Measurements from ENCODE around the gene NDC80.

NDC80 gene

GRCh38 chr18:2531751-2532150 lies 39.6 kb upstream of the NDC80 start:
- TF ChIP-seq CTCF (IDR thresholded peaks at IDR 0.05; ENCODE audit: poor library complexity, severe bottlenecking): no peak
- H3K4me1 ChIP-seq (ENCODE audit: insufficient read depth, poor library complexity, severe bottlenecking): peaks cover 7% of the 10 kb centered on the region

GRCh38 chr18:2532797-2533196 lies 38.6 kb upstream of the NDC80 start:
- H3K36me3 ChIP-seq (ENCODE audit: low read depth): no peaks in the 10 kb centered on the region; the same call in 1 of the 2 replicates
- no peak for TF ChIP-seq CTCF (IDR thresholded peaks at IDR 0.05; ENCODE audit: poor library complexity, severe bottlenecking)
- no peaks in the 10 kb centered on the region for H3K9me3 ChIP-seq (ENCODE audit: severe bottlenecking)
- ATAC-seq (ENCODE audit: low read depth): no peak
- no peaks in the 10 kb centered on the region for H3K27me3 ChIP-seq (ENCODE audit: insufficient read depth, poor library complexity, severe bottlenecking)
- no peak for DNase-seq (ENCODE audit: low spot score)
- H3K4me1 ChIP-seq (ENCODE audit: insufficient read depth, poor library complexity, severe bottlenecking): peaks cover 7% of the 10 kb centered on the region
- no peak overlapping the region for H3K27ac ChIP-seq (ENCODE audit: poor library complexity, severe bottlenecking)
- no peak overlapping the region for H3K4me3 ChIP-seq (ENCODE audit: severe bottlenecking)

More at GRCh38 chr18:2531751-2532150, 39.6 kb upstream of the NDC80 start:
- Histone ChIP-seq H3K4me3 (ENCODE audit: severe bottlenecking) (no peak overlapping the region), H3K9me3 (ENCODE audit: severe bottlenecking) (no peaks in the 10 kb centered on the region), H3K27me3 (ENCODE audit: insufficient read depth, poor library complexity, severe bottlenecking) (no peaks in the 10 kb centered on the region), H3K36me3 (ENCODE audit: low read depth) (no peaks in the 10 kb centered on the region; the same call in 1 of the 2 replicates), H3K27ac (ENCODE audit: poor library complexity, severe bottlenecking) (no peak overlapping the region)
- DNase-seq (ENCODE audit: low spot score): no peak
- ATAC-seq (ENCODE audit: low read depth): no peak

GRCh38 chr18:2534906-2535305 lies 36.5 kb upstream of the NDC80 start:
- H3K9me3 ChIP-seq (ENCODE audit: severe bottlenecking): no peaks in the 10 kb centered on the region
- no peaks in the 10 kb centered on the region for H3K27me3 ChIP-seq (ENCODE audit: insufficient read depth, poor library complexity, severe bottlenecking)
- H3K4me1 ChIP-seq (ENCODE audit: insufficient read depth, poor library complexity, severe bottlenecking): peaks cover 2% of the 10 kb centered on the region
- ATAC-seq (ENCODE audit: low read depth): no peak
- no peak for TF ChIP-seq CTCF (IDR thresholded peaks at IDR 0.05; ENCODE audit: poor library complexity, severe bottlenecking)
- H3K36me3 ChIP-seq (ENCODE audit: low read depth): peaks cover 10% of the 10 kb centered on the region; the same call in 1 of the 2 replicates
- no peak for DNase-seq (ENCODE audit: low spot score)
- H3K27ac ChIP-seq (ENCODE audit: poor library complexity, severe bottlenecking): no peak overlapping the region
- H3K4me3 ChIP-seq (ENCODE audit: severe bottlenecking): no peak overlapping the region

DNA sequence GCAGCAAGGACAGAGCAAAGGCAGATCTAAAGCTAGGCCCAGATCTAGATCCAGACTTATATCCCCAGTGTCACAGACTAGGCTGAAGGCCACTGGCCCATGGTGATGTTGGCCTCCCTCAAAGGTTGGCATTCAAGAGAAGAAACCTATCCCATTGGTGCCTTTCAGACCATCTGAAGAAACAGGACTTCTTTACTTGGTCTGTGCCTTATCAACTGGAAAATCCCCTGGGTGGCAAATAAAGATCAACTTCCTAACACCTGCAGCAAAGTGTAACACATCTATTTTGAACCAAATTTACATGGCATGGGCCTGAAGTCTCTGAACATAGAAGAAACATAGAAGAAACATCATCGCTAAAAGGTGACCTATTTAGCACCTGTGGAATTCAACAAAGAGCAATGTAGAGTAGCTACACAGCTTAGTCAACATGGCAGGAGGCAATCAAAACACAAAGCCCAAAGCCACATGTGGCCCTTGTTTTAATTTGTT lies 35.9 kb upstream of the NDC80 start:
- H3K4me3 ChIP-seq (ENCODE audit: severe bottlenecking): no peak overlapping the region
- no peak for ATAC-seq (ENCODE audit: low read depth)
- no peak for DNase-seq (ENCODE audit: low spot score)
- peaks cover 13% of the 10 kb centered on the region for H3K36me3 ChIP-seq (ENCODE audit: low read depth)
- H3K9me3 ChIP-seq (ENCODE audit: severe bottlenecking): no peaks in the 10 kb centered on the region
- peaks cover 2% of the 10 kb centered on the region for H3K4me1 ChIP-seq (ENCODE audit: insufficient read depth, poor library complexity, severe bottlenecking)
- H3K27ac ChIP-seq (ENCODE audit: poor library complexity, severe bottlenecking): no peak overlapping the region
- H3K27me3 ChIP-seq (ENCODE audit: insufficient read depth, poor library complexity, severe bottlenecking): no peaks in the 10 kb centered on the region
- no peak for TF ChIP-seq CTCF (IDR thresholded peaks at IDR 0.05; ENCODE audit: poor library complexity, severe bottlenecking)

GRCh38 chr18:2536063-2536462 lies 35.3 kb upstream of the NDC80 start:
- ATAC-seq (ENCODE audit: low read depth) (no peak), DNase-seq (ENCODE audit: low spot score) (no peak)
- H3K27ac ChIP-seq (ENCODE audit: poor library complexity, severe bottlenecking): peak overlapping the region; percentile 29
- no peaks in the 10 kb centered on the region for H3K9me3 ChIP-seq (ENCODE audit: severe bottlenecking)
- no peaks in the 10 kb centered on the region for H3K27me3 ChIP-seq (ENCODE audit: insufficient read depth, poor library complexity, severe bottlenecking)
- TF ChIP-seq CTCF (IDR thresholded peaks at IDR 0.05; ENCODE audit: poor library complexity, severe bottlenecking): no peak
- peaks cover 19% of the 10 kb centered on the region for H3K36me3 ChIP-seq (ENCODE audit: low read depth)
- no peak overlapping the region for H3K4me3 ChIP-seq (ENCODE audit: severe bottlenecking)
- peaks cover 2% of the 10 kb centered on the region for H3K4me1 ChIP-seq (ENCODE audit: insufficient read depth, poor library complexity, severe bottlenecking)
